ENCODE measurements around the gene GALM. TPM values are rescaled to one million over a fixed set of nuclear protein-coding genes. Genes with fewer than 3 reads are reported as not detected.

The GALM gene
- total and polyA plus RNA-seq, 2 donors (not counting 3 experiments of a cell fraction or from before 2014, with no cell fraction given) = 4.8 to 6.1 TPM

DNA sequence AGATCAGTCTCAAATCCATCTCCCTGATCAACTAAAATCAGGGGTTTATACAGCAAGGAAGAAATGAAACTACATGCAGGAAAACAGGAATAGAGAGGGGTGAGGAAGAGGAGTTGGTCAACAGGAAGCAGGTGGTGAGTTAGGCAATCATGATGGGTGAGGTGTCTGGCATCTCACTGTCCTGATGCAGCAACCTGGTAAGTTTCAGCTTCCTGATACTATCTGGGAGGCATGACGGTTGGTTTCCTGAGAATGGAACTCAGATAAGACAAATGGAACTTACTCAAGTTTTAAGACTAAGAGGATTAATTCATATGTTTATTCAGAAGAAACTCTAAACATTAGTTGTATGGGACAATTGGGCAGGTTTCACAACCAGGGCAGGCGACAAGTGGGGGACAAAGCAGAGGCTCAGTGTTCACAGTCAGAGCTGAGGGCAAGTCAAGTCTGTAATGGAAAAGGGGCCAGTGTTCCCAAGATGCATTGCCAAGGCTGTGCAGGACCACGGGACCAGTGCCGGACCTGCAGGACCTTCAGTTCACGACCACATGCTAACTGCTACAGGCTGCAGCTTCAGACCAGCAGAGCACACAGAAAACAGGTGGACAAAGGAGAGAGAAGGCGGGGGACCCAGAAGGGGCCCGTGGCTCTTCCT lies 17.7 kb upstream of the GALM start:
- H3K27me3 ChIP-seq (ENCODE audit: control insufficient read depth in 2 of 2, insufficient read depth in 2 of 2, low read length in 2 of 2) = peaks cover 0 to 2% of the 10 kb centered on the region in 2 experiments
- no peaks in the 10 kb centered on the region for H4K20me1 ChIP-seq (replicated peaks; ENCODE audit: control insufficient read depth, extremely low read depth, insufficient read depth, low read length)
- TF ChIP-seq GATA2 (IDR thresholded peaks at IDR 0.05; ENCODE audit: insufficient read depth, insufficient read length, low read depth, low read length) (no peak), MYC (IDR thresholded peaks at IDR 0.05; ENCODE audit: low read depth, low read length) (no peak), JUN (IDR thresholded peaks at IDR 0.05; ENCODE audit: borderline replicate concordance, insufficient read depth, insufficient read length, low read depth) (no peak), POLR2A (IDR thresholded peaks at IDR 0.05; ENCODE audit: low read depth, low read length) (no peak), EZH2 (IDR thresholded peaks at IDR 0.05; ENCODE audit: borderline replicate concordance, low read depth, low read length, severe bottlenecking) (no peak), FOS (IDR thresholded peaks at IDR 0.05; ENCODE audit: borderline replicate concordance, insufficient read depth, low read length) (no peak), POLR2AphosphoS5 (IDR thresholded peaks at IDR 0.05; ENCODE audit: insufficient read depth, low read depth, low read length) (no peak), MAX (IDR thresholded peaks at IDR 0.05; ENCODE audit: insufficient read depth, insufficient read length) (no peak)
- TF ChIP-seq, protein P1, sequence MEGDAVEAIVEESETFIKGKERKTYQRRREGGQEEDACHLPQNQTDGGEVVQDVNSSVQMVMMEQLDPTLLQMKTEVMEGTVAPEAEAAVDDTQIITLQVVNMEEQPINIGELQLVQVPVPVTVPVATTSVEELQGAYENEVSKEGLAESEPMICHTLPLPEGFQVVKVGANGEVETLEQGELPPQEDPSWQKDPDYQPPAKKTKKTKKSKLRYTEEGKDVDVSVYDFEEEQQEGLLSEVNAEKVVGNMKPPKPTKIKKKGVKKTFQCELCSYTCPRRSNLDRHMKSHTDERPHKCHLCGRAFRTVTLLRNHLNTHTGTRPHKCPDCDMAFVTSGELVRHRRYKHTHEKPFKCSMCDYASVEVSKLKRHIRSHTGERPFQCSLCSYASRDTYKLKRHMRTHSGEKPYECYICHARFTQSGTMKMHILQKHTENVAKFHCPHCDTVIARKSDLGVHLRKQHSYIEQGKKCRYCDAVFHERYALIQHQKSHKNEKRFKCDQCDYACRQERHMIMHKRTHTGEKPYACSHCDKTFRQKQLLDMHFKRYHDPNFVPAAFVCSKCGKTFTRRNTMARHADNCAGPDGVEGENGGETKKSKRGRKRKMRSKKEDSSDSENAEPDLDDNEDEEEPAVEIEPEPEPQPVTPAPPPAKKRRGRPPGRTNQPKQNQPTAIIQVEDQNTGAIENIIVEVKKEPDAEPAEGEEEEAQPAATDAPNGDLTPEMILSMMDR (IDR thresholded peaks at IDR 0.05; ENCODE audit: extremely low read depth in 1 of 2, insufficient read depth in 1 of 2, low read depth in 1 of 2, low read length in 2 of 2) = no peak
- DNase-seq (ENCODE audit: low read depth, low spot score) (no peak), FAIRE-seq (no peak)
- no peaks in the 10 kb centered on the region for H3K79me2 ChIP-seq (ENCODE audit: control insufficient read depth, insufficient read depth, low read length)
- ChIA-PET CTCF (interaction anchor here (1.2 kb wide), 1 partner anchor 45 kb away, joined by 3 read pairs; no protein-coding TSS in a partner anchor), POLR2A (no interaction called here)
- no TSS peak for BruUV-seq (replicated peaks)
- no peak overlapping the region for H3K27ac ChIP-seq (ENCODE audit: insufficient read depth, low read depth, low read length)
- H3K36me3 ChIP-seq (ENCODE audit: control insufficient read depth in 2 of 2, extremely low read depth in 1 of 2, insufficient read depth in 2 of 2, low read length in 2 of 2) = no peaks in the 10 kb centered on the region
- H3K9me1 ChIP-seq (replicated peaks; ENCODE audit: control insufficient read depth, extremely low read depth, insufficient read depth, low read length) = no peaks in the 10 kb centered on the region
- H3K9ac ChIP-seq (replicated peaks; ENCODE audit: extremely low read depth, insufficient read depth, low read length) = no peak overlapping the region
- no peak overlapping the region for H2AFZ ChIP-seq (ENCODE audit: low read depth, low read length)
- H3K4me1 ChIP-seq (ENCODE audit: control insufficient read depth, extremely low read depth, insufficient read depth, low read length) = no peaks in the 10 kb centered on the region
- no peak overlapping the region for H3K4me3 ChIP-seq (replicated peaks in 1 of 3; ENCODE audit: insufficient read depth in 1 of 3, low read depth in 1 of 3, low read length in 3 of 3)
- no peaks in the 10 kb centered on the region for H3K9me3 ChIP-seq (replicated peaks; ENCODE audit: control insufficient read depth, insufficient read depth, low read length)
- dilution Hi-C loops (cut with MboI; ENCODE audit: extremely low pct_ligation_motif_present, low sequenced_read_pairs) = no loop called here
- intact Hi-C loops (cut with micrococcal nuclease) = no loop called here
- H3K4me2 ChIP-seq (ENCODE audit: insufficient read depth, low read length) = no peak overlapping the region

Measured in endothelial cell of umbilical vein (primary cell).